ENCODE measurements around the gene KARS1.

DNA sequence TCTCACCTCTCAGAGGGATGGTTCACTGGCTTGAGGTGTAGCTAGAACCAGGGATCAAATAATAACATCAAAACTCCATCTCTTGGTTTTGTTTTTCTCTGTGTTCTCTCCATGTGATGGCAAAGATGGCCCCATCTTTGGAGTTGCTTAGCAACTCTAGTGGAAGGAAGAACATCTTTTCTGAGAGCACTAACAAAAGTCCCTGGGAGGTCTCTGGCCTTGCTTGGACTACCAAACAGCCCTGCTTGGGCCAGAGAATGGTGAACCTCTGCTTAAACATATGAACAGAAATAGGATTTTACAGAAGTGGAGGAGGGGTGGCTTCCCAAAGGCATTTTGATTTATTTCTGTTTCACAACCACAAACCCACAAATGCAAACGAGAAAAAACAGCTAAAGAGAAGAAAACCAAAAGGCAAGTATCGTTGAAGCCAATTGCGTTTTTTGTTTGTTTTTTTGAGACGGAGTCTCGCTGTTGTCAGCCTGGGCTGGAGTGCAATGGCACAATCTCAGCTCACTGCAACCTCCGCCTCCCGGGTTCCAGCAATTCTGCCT, 68.1 kb downstream of the KARS1 start:
- no peak for TF ChIP-seq CTCF (conservative IDR thresholded peaks at IDR 0.05; ENCODE audit: low read depth, low read length)
- no peak for TF ChIP-seq FOS (IDR thresholded peaks at IDR 0.05; ENCODE audit: low read depth, low read length)
- no peak for TF ChIP-seq POLR2A (IDR thresholded peaks at IDR 0.05; ENCODE audit: low read depth, low read length)
- no peak for TF ChIP-seq SMC3 (IDR thresholded peaks at IDR 0.05; ENCODE audit: low read depth, low read length)
- TF ChIP-seq USF2 (IDR thresholded peaks at IDR 0.05; ENCODE audit: low read depth, low read length) = no peak
